WTC11 (cell line): ENCODE results near the gene PRELID3B. TPM values are rescaled to one million over a fixed set of nuclear protein-coding genes. Genes with fewer than 3 reads are reported as not detected.

ENCODE experiments used
- ATAC-seq: fragments of 200-7000 bp; cut with Tn5 transposase; 2 replicates; pipeline ENCODE4 v1.10.0; 2021; ENCODE audit warnings: mild to moderate bottlenecking, moderate library complexity
- CTCF ChIA-PET: fragments of 300-600 bp; sonication (Branson Sonifier 250); formaldehyde crosslinking; loops from one replicate; lab custom pipeline; 2021; ENCODE audit warnings: antibody characterized with exemption; lab: Charles Lee
- POLR2A ChIA-PET: fragments of 350-600 bp; sonication (Branson Sonifier 250); formaldehyde crosslinking; loops from one replicate; lab custom pipeline; 2021; ENCODE audit warnings: antibody characterized with exemption; lab: Charles Lee
- DNase-seq: peaks from one replicate; pipeline ENCODE4 v3.0.0; 2021; ENCODE audit warnings: low spot score
- H3K27ac Mint-ChIP-seq: 2 replicates; pipeline ENCODE4 v1.8.0; 2021; ENCODE audit warnings: mixed read lengths
- H3K27me3 Mint-ChIP-seq: 2 replicates; pipeline ENCODE4 v1.8.0; 2021; ENCODE audit warnings: low read depth, mild to moderate bottlenecking, moderate library complexity, mixed read lengths
- H3K36me3 Mint-ChIP-seq: 2 replicates; pipeline ENCODE4 v1.8.0; 2021; ENCODE audit warnings: mixed read lengths
- H3K4me1 Mint-ChIP-seq: 2 replicates; pipeline ENCODE4 v1.8.0; 2022; ENCODE audit warnings: mixed read lengths
- H3K4me3 Mint-ChIP-seq: 2 replicates; pipeline ENCODE4 v1.8.0; 2021; ENCODE audit warnings: mild to moderate bottlenecking, moderate library complexity, mixed read lengths
- H3K9me3 Mint-ChIP-seq: 2 replicates; pipeline ENCODE4 v1.8.0; 2021; ENCODE audit warnings: mixed read lengths
- E2F4 ChIP-seq: sonication (generic); formaldehyde crosslinking; IDR thresholded peaks from 2 replicates; pipeline ENCODE4 v1.8.1; 2022; ENCODE audit warnings: low read depth, mild to moderate bottlenecking, moderate library complexity, missing genetic modification reagents, borderline replicate concordance
- HMGXB4 ChIP-seq: sonication (generic); formaldehyde crosslinking; IDR thresholded peaks from 2 replicates; pipeline ENCODE4 v1.8.1; 2023; ENCODE audit warnings: mild to moderate bottlenecking, moderate library complexity, missing genetic modification reagents
- NFYB ChIP-seq: sonication (generic); formaldehyde crosslinking; conservative IDR thresholded peaks from 2 replicates; pipeline ENCODE4 v1.8.0; 2022; ENCODE audit warnings: low read depth, missing genetic modification reagents
- OVOL2 ChIP-seq: fragments of 250-450 bp; sonication (Bioruptor Pico); IDR thresholded peaks from 2 replicates; pipeline ENCODE4 v1.9.0; 2021; ENCODE audit warnings: mild to moderate bottlenecking, borderline replicate concordance
- TEAD1 ChIP-seq: sonication (generic); formaldehyde crosslinking; IDR thresholded peaks from 2 replicates; pipeline ENCODE4 v1.8.0; 2022; ENCODE audit warnings: mild to moderate bottlenecking, missing genetic modification reagents
- TEAD4 ChIP-seq: sonication (generic); formaldehyde crosslinking; IDR thresholded peaks from 2 replicates; pipeline ENCODE4 v1.8.0; 2022; ENCODE audit warnings: mild to moderate bottlenecking, missing genetic modification reagents
- ZNF121 ChIP-seq: sonication (generic); formaldehyde crosslinking; IDR thresholded peaks from 2 replicates; pipeline ENCODE4 v1.8.0; 2023; ENCODE audit warnings: missing genetic modification reagents
- ZNF416 ChIP-seq: fragments of 250-450 bp; sonication (Bioruptor Pico); IDR thresholded peaks from 2 replicates; pipeline ENCODE4 v1.9.0; 2021; ENCODE audit warnings: mild to moderate bottlenecking, inconsistent platforms
- ZNF425 ChIP-seq: fragments of 250-450 bp; sonication (Bioruptor Pico); conservative IDR thresholded peaks from 2 replicates; pipeline ENCODE4 v1.9.0; 2021; ENCODE audit warnings: mild to moderate bottlenecking
- total RNA-seq: library from RNA; stranded (reverse); gene quantifications from 3 replicates; pipeline ENCODE4 v1.2.3, GENCODE V29; 2021
- TF ChIP-seq, protein P1 (sequence below): sonication (generic); formaldehyde crosslinking; IDR thresholded peaks from 2 replicates; pipeline ENCODE4 v1.8.1; 2022; ENCODE audit warnings: low read depth, missing genetic modification reagents, borderline replicate concordance
- TF ChIP-seq, protein P2 (sequence below): sonication (generic); formaldehyde crosslinking; IDR thresholded peaks from 2 replicates; pipeline ENCODE4 v1.8.1; 2022; ENCODE audit warnings: missing genetic modification reagents, borderline replicate concordance
- TF ChIP-seq, protein P3 (sequence below): sonication (generic); formaldehyde crosslinking; conservative IDR thresholded peaks from 2 replicates; pipeline ENCODE4 v1.8.1; 2022; ENCODE audit warnings: mild to moderate bottlenecking, missing genetic modification reagents
- TF ChIP-seq, protein P4 (sequence below): fragments of 250-450 bp; sonication (Bioruptor Pico); IDR thresholded peaks from 2 replicates; pipeline ENCODE4 v2.1.2; 2022; ENCODE audit warnings: mild to moderate bottlenecking, moderate library complexity

Gene PRELID3B
- total RNA-seq, 1 experiment from 2014 or later, result 46.9 TPM

DNA sequence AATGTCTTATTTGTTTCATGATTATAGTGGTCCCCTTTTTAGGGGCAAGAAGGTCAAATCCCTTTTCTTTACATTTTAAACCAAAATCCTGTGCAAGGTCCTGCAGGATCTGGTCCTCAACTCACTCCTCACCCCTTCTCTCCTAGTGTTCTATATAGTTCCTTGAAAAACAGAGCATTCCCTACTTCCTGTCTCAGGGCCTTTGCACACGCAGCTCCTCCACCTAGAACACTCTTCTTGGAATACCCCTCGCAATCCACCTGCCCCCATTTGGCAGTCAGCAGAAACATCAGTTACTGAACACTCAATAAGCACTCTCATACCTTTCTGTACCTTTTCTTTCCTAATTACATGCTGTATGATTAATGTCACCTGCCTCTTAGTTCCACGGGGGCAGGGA is 7.2 kb downstream of the PRELID3B start (continued):
- TF ChIP-seq, protein P1, sequence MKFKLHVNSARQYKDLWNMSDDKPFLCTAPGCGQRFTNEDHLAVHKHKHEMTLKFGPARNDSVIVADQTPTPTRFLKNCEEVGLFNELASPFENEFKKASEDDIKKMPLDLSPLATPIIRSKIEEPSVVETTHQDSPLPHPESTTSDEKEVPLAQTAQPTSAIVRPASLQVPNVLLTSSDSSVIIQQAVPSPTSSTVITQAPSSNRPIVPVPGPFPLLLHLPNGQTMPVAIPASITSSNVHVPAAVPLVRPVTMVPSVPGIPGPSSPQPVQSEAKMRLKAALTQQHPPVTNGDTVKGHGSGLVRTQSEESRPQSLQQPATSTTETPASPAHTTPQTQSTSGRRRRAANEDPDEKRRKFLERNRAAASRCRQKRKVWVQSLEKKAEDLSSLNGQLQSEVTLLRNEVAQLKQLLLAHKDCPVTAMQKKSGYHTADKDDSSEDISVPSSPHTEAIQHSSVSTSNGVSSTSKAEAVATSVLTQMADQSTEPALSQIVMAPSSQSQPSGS (CRISPR knock-in tag), result no peak
- TF ChIP-seq ZNF425 (CRISPR knock-in tag) (no peak), TEAD1 (CRISPR knock-in tag) (no peak), OVOL2 (CRISPR knock-in tag) (no peak), ZNF121 (CRISPR knock-in tag) (no peak)
- TF ChIP-seq, protein P2, sequence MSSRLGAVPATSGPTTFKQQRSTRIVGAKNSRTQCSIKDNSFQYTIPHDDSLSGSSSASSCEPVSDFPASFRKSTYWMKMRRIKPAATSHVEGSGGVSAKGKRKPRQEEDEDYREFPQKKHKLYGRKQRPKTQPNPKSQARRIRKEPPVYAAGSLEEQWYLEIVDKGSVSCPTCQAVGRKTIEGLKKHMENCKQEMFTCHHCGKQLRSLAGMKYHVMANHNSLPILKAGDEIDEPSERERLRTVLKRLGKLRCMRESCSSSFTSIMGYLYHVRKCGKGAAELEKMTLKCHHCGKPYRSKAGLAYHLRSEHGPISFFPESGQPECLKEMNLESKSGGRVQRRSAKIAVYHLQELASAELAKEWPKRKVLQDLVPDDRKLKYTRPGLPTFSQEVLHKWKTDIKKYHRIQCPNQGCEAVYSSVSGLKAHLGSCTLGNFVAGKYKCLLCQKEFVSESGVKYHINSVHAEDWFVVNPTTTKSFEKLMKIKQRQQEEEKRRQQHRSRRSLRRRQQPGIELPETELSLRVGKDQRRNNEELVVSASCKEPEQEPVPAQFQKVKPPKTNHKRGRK (CRISPR knock-in tag), result no peak
- TF ChIP-seq, protein P3, sequence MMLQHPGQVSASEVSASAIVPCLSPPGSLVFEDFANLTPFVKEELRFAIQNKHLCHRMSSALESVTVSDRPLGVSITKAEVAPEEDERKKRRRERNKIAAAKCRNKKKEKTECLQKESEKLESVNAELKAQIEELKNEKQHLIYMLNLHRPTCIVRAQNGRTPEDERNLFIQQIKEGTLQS (CRISPR knock-in tag), result no peak

GRCh38 chr20:59033616-59034165 is 8.9 kb downstream of the PRELID3B start:
- Mint-ChIP-seq H3K4me1 (peaks cover 25% of the 10 kb centered on the region), H3K9me3 (no peaks in the 10 kb centered on the region), H3K36me3 (peaks cover 69% of the 10 kb centered on the region), H3K27ac (no peak overlapping the region), H3K27me3 (peaks cover 31% of the 10 kb centered on the region), H3K4me3 (no peak overlapping the region)
- ChIA-PET CTCF (interaction anchor here (1.0 kb wide), 1 partner anchor 189 kb away, joined by 3 read pairs; no protein-coding TSS in a partner anchor), POLR2A (no interaction called here)
- TF ChIP-seq HMGXB4 (CRISPR knock-in tag) (no peak), TEAD4 (CRISPR knock-in tag) (no peak), E2F4 (no peak), ZNF416 (CRISPR knock-in tag) (no peak), NFYB (CRISPR knock-in tag) (no peak)
- TF ChIP-seq, protein P4, sequence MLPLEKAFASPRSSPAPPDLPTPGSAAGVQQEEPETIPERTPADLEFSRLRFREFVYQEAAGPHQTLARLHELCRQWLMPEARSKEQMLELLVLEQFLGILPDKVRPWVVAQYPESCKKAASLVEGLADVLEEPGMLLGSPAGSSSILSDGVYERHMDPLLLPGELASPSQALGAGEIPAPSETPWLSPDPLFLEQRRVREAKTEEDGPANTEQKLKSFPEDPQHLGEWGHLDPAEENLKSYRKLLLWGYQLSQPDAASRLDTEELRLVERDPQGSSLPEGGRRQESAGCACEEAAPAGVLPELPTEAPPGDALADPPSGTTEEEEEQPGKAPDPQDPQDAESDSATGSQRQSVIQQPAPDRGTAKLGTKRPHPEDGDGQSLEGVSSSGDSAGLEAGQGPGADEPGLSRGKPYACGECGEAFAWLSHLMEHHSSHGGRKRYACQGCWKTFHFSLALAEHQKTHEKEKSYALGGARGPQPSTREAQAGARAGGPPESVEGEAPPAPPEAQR, result no peak
- no peak for ATAC-seq
- no peak for DNase-seq
